Epithelial cell of esophagus (primary cell): Measurements from ENCODE around the gene MICALL2.

Experiments used
- DNase-seq: peaks from one replicate; pipeline ENCODE4 v3.0.0; 2010; ENCODE audit warnings: low read depth
- H3K4me3 ChIP-seq: 2 replicates; pipeline ENCODE4 v1.5.1; 2011; ENCODE audit warnings: mild to moderate bottlenecking, low read length, control low read depth
- CTCF ChIP-seq: IDR thresholded peaks from 2 replicates; pipeline ENCODE4 v1.5.1; 2011; ENCODE audit warnings: low read depth, mild to moderate bottlenecking, low read length, control low read depth, inconsistent platforms; ENCODE audit not compliant: insufficient read depth; ENCODE audit errors: missing control alignments

The MICALL2 gene

GRCh38 chr7:1419688-1420087, 39.6 kb downstream of the MICALL2 start:
- TF ChIP-seq CTCF: no peak
- no peak for DNase-seq
- H3K4me3 ChIP-seq: no peak overlapping the region

- TF ChIP-seq CTCF: no peak
- no peak for DNase-seq
- no peak overlapping the region for H3K4me3 ChIP-seq
Measured at GRCh38 chr7:1419310-1419634, 40.0 kb downstream of the MICALL2 start.

GRCh38 chr7:1418505-1419309, 40.6 kb downstream of the MICALL2 start:
- DNase-seq: peak; percentile 26
- no peak for TF ChIP-seq CTCF
- no peak overlapping the region for H3K4me3 ChIP-seq

GRCh38 chr7:1415389-1415990, 43.8 kb downstream of the MICALL2 start:
- no peak for DNase-seq
- no peak overlapping the region for H3K4me3 ChIP-seq
- no peak for TF ChIP-seq CTCF

GRCh38 chr7:1413936-1414639, 45.2 kb downstream of the MICALL2 start:
- no peak for TF ChIP-seq CTCF
- no peak for DNase-seq
- no peak overlapping the region for H3K4me3 ChIP-seq

- H3K4me3 ChIP-seq: no peak overlapping the region
- peak; percentile 30 for TF ChIP-seq CTCF
- peak; percentile 82 for DNase-seq
Measured at GRCh38 chr7:1412322-1413261, 46.7 kb downstream of the MICALL2 start.
